HPDE6-E6E7 (cell line): ENCODE measurements around the gene TTLL1.
"Not testable (repeated sequence)": the region's sequence is repeated elsewhere in the genome, so short reads cannot be mapped to it uniquely, and the experiment has no call there.

Experiments
- DNase-seq: peaks from one replicate; pipeline ENCODE4 v3.0.0; 2011; ENCODE audit warnings: missing footprints; ENCODE audit errors: extremely low spot score

TTLL1 gene

DNA sequence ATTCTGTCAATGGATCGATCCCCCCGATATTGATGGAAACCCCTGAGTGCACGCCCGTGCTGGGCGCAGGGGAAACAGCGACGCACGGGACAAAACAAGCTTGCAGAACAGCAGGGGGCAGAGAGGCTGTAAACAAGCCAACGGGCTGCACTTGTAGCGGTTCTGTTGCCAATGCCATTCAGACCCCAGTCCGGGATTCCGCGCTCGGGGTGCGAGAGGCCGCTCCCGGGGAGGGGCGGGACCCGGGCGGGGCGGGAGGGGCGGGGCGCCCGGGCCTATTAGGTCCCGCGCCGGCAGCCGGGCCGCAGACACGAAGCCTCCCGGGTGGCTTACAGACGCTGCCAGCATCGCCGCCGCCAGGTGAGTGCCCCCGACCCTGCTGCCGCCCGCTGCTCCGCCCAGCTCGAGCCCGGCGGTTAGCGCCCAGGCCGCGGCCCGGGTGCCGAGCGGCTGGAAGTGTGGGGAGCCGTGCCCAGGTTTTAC is 21.3 kb upstream of the TTLL1 start, which contains the start of gene BIK:
TSS of gene BIK (plus strand) at position 307 of the 483 bp plus-strand sequence. CDS start 13,273 bp downstream, outside the sequence.
- DNase-seq, result no peak

DNA sequence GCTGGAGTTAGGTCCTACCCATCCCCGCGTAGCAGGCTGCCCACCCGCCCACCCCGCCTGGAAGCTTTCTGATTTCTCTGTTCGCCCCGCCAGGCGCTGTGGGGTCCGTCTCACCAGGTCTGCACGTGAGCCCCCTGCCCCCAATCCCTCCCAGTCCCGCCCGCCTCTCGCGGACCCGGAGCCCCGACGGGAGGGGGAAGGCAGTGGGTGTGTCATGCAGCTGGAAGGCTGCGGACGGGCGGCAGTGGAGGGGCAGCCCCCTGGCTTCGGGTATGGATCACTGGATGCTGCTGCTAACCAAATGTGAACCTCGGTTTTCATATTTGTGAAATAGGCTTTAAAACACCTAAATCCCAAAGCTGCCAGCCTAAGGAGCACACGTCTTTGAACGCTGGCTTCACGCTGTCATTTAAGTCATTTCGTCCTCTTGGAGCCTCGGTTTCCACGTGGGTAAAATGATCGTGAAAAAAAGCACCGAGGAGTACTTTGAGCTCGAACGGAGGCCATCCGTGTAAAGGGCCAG is 20.8 kb upstream of the TTLL1 start:
- no peak for DNase-seq

DNA sequence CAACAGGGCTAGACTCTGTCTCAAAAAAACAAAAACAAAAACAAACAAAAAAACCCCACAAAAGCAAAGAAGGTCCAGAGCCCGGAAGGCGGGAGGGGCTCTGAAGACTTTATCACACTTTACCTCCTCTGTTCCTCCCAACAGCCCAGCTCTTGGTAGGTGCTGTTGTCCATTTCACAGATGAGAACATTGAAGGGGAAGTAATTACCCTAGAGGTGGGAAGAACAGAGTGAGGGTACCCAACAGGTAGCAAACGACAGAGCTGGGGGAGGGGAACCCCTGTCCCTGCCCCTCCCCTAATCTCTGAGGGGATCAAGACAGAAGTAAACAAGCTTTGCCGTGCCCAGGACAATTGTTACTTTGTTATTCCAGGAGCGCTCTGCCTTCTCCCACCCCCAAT is 20.3 kb upstream of the TTLL1 start:
- DNase-seq, result no peak

DNA sequence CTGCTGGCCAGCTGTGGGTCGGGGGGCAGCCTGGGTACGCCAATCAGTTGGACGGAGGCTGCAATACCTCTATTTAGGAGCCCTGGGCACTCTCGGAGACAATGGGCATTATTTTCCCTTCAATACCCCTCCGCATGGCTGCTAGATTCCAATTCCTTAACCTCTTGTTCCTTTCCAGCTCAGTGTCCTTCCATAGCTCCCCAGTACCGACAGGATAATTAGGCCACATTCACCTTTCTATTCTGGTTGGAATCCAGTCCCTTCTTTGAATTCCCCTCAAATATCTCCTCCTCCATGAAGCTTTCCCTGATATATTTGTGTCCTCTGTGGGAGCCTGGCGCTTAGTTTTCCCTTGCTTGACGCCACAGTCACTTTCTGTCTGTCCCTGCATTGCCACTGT is 17.1 kb upstream of the TTLL1 start:
- no peak for DNase-seq

DNA sequence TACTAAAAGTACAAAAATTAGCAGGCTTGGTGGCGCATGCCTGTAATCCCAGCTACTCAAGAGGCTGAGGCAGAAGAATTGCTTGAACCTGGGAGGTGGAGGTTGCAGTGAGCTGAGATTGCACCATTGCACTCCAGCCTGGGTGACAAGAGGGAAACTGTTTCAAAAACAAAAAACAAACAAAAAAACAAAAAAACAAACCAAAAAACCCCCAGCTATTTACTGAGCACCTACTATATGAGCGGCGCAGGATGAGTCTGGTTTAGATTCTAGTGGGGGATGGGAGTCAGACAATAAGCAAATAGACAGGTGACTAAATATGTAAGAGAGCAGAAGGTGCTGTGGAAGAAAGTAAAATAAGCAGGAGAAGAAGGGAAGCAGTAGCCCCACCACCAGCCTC is 15.8 kb upstream of the TTLL1 start:
- not testable (repeated sequence) for DNase-seq

DNA sequence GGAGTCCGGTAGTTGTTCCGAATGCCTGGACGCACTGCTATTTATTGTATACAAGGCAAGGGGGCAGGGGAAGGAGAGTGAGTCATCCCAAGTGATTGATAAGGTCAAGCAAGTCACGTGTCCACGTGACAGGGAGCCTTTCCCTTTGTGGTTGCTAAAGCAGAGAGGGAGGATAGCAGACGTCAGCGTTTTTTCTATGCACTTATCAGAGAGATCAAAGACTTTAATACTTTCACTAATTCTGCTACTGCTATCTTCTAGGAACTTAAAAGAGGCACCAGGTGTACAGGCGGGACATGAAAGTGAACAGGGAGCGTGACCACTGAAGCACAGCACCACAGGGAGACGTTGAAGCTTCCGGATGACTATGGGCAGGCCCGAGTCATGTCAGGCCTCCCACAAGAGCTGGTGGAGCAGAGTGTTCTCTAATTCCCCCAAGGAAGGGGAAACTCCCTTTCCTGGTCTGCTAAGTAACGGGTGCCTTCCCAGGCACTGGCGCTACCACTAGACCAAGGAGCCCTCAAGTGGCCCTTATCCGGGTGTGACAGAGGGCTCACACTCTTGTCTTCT is 14.9 kb upstream of the TTLL1 start:
- not testable (repeated sequence) for DNase-seq

DNA sequence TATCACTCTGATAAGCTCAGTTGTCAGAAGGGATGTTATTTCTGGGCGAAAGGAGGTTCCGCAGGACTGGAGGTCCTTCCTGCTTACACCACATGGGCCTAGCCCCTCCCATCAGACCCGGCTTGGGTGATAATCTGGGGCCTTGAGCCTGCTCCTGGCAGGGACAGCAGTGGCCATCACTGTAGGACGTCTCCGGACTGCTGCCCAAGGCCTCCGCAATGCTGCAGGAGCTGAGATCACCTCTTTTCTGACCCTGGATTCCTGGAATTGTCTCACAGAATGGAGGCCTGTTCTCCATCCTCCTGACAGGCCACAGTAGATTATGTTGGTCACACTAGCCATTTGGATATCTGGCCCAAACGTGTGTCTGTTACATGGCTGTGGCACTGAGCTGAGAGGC is 12.1 kb upstream of the TTLL1 start:
- no peak for DNase-seq

DNA sequence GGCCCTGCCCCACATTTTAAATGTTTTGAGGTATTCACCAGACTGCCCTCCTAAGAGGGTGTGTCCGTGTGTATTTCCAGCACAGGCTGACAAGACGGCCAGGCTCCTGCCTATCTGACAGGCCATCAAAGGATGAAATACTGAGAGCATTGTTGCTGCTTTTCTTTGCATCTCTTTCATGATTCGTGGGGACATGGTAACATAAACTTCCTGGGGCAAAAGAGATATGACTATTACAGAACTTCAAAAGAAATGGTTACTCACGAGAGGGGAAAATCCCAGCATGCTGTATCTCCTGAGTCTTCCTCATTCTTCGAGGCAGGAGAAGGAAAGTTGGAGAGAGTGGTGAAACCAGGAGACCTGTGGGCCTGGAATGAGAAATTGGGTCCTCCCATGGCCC is 11.0 kb upstream of the TTLL1 start:
- peak; percentile 38 for DNase-seq

DNA sequence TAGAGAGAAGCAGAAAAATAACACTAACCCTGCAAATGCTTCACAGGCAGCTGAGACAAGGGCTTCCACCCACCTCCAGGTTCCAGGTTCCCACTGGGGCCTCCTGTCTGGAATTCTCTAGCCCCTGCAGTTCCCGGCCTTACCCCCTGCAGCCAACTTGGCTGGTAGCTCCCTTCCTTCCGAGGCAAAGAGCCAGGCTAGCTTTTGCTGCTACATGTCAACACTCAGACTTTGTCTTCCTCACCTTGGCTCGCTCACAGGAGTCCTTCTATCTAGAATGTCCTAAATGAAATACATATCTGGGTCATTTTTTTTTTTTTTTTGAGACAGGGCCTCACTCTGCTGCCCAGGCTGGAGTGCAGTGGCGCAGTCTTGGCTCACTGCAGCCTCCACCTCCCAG is 9.9 kb upstream of the TTLL1 start:
- no peak for DNase-seq

DNA sequence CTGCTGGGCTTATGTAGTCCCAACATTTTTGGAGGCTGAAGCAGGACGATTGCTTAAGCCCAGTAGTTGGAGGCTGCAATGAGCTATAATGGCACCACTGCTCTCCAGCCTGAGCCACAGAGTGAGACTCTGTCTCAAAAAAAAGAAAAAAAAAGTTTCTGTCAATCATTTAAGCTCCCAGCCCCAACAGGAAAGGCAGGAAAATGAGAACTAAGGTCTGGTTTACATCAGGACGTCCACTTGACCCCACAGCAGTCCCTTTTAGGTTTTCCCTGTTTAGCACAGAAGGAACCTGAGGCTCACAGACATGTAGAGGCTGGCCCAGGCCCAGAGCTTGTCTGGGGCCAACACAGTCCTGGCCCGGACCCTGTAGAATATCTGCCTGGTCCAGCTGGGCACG is 9.2 kb upstream of the TTLL1 start:
- DNase-seq, result no peak

DNA sequence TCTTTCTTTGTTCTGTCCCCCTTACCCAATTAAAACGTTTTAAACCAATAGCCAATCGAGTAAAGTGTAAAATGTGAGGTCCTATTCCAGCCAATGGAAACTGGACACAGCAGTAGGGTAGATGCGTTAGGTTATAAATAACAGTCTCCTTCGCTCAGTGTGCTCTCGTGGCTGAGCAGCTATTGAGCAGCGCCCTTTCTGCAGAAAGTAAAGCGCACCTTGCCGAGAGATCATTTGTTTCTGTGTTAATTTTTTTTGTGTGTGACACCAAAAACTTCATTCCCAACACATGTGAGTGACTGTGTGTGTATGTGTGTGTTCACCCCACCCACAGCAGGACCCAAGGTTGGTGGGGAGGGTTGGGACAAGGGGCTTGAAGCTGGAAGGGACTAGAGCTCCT is 7.2 kb upstream of the TTLL1 start:
- no peak for DNase-seq

DNA sequence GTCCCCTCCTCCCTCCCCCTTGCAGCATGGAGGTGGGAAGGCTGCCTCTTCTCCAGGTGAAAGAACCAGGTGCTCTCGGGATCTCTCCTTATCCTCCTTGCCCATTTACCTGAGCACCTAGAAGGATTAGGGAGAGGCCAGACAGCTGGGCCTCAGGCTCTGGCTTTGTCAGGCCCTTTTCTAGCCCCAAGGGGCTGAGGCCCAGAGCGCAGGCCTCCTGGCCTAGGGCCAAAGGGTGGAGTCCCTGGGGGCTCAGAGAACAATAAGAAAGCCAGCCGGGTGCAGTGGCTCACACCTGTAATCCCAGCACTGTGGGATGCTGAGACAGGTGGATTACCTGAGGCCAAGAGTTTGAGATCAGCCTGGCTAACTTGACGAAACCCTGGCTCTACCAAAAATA is 5.4 kb upstream of the TTLL1 start:
- DNase-seq, result no peak

DNA sequence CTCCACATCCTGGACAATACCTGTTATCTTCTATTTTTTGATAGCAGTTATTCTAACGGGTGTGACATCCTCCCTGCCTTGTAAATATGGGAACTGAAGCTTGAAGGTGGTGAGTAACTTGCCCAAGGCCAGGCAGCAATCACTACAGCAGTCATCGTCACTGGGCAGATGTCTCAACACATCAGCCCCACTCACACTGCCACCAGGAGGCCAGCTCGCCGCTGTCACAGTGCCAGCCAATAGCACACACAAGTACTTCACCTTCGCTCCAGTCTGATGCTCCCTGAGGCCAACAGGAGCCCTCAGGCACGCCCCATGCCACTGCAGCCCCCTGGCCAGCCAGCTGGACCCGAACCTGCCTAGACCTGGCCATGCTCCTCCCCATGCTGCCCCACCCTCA is 4.9 kb upstream of the TTLL1 start:
- DNase-seq, result peak; percentile 54

DNA sequence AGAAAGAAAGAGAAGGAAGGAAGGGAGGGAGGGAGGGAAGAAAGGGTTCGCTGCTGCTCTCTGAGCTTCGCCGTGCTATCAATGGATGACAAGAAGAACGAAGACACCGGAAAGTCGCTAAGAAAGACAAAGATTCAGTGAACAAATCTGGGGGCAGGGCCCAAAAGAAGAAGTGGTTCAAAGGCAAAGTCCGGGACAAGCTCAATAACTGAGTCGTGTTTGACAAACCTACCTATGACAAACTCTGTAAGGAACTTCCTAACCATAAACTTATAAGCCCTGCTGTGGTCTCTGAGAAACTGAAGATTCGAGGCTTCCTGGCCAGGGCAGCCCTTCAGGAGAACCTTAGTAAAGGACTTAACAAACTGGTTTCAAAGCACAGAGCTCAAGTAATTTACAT is 2.9 kb upstream of the TTLL1 start:
- DNase-seq, result no peak

DNA sequence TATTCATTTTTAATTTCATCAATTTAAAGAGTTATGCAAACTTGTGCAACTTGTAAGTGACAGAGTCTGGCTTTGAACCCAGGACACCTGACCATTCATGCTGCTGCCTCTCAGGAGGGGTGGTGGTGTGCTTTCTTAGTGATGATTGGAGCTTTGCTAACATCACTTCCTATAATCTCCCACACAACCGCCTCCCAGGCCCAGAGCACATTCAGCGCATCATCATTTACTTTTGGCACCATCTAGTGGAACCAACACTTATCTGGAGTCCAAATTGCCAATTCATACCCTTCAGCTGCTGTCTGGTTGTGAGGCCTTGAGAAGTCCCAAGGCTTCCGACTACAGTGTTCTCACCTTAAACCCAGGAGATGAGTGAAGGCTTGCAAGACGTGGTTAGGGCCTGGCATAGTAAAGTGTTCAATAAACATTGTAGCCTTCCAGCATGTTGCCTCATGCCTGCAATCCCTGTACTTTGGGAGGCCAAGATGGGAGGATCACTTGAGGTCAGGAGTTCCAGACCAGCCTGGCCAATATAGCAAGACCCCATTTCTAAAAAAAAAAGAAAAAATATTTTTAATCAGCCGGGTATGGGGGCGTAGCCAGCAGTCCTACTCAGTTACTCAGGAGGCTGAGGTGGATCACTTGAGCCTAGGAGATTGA is 1.1 kb upstream of the TTLL1 start:
- peak; percentile 70 for DNase-seq

DNA sequence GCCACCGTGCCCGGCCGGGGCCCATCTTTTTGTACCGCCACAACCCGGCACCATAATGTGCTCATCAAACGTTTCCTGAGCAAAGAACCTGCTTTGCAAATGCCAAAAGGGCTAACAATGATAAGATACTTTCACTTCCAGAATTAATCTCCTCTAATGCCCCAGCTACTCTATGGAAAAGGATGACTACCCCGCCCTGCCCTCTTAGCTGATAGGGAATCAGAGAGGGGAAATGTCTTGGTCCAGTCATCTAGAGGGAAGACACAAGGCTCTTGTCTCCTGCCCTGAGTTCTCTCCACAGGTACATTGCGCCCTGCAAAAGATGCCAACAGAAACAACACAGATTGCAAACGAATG is 586 bp downstream of the TTLL1 start:
- DNase-seq, result no peak

DNA sequence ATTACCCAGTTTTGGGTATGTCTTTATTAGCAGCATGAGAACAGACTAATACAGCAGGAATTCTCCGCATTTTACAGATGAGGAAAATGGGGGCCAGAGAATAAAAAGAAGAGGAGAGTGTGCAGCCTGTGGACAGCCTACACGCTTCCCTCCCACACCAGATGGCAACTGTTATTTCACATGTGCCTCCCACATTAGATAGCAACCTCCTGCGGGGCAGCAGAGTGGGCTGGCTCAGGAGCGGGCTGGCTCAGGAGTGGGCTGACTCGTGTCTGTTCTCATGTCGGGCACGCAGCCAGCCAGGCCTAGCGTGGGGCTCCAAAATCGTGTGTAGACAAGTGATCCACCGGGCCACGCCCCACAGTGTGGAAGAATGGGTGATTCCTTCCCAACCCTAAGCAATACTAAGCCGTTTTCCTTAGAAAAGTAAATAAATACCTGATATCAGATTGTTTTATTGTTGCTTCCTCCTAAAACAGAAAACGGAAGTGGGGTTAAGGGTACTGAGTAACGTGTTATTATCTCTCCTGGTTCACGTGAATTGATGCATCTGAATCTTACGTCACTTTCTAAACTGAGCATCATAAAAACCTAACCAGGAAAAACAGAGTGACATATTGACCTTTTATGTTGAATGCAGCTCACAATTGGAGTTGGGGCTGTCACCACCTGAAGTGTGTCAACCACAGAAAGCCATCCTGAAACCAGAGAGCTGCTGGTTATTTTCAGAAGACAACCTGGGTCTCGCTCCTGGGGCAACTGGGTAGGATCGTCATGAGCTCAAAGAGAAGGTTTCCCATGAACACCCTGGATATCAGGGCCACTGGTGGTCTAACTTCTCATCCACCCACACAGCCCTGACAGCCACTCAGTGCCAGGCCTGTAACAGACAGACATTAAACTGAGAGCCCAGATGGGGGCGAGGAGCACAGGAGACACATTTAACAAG is 3.3 kb downstream of the TTLL1 start:
- DNase-seq, result no peak

DNA sequence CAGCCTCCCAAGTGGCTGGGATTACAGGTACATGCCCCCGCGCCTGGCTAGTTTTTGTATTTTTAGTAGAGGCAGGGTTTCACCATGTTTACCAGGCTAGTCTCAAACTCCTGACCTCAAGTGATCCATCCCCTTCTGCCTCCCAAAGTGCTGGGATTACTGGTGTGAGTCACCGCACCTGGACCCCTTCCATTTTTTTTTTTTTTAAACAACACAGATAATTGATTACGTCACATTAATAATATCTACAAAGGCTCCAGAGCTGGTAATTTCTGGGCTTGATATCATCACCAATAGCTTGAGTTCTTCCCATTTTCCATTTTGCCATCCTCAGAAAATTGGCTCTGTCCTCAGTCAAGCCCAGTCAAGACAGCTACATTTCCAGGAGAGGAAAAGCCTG is 7.2 kb downstream of the TTLL1 start:
- DNase-seq, result no peak

DNA sequence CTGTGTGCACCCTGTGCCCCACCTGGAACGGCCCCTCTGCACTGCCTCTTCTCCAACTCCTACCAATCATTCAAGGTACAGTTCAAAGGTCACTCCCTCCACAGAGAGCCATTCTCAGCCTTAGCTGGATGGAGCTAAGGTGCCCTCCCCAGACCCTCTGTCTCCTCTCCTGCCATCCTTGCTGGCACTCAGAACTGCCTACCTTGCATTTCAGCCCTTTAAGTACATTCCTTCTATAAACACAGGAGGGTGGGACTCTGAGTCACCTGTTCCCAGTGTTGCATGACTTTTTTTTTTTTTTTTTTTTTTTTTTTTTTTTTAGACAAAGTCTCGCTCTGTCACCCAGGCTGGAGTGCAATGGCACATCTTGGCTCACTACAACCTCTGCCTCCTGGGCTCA is 8.6 kb downstream of the TTLL1 start:
- DNase-seq, result peak; percentile 78

DNA sequence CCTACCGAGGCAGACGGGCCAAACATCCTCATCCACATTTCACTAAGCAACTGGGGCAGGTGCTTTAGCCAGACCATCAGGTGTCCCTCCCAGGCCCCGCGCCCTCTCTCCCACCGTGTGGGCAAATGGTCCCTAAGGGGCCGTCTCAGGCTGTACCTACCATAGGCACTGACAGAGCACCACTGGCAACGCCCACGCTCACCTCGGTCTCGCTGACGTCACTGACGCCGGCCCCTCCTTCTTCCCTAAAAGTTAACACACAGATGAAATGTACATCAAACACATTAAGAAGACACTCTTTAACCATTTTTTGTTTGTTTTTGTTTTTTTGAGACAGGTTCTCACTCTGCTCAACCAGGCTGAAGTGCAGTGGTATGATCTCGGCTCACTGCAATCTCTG is 9.4 kb downstream of the TTLL1 start:
- no peak for DNase-seq

DNA sequence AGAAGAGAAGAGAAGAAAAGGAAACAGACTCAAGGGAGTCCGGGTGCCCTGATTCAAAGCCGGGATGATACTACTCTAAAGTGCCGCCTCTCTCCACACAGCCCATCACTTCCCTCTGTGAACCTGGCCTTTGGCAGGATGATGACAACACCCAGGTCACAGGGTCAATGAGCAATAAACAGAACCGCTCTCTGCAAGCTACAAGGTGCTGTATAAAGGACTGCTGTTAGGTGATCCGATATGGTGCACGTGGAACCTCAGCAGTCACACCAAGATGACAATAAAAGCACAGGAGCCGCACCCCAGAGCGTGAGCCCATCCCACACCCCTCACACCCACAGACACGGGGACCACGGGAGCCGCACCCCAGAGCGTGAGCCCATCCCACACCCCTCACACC is 10.7 kb downstream of the TTLL1 start:
- no peak for DNase-seq

DNA sequence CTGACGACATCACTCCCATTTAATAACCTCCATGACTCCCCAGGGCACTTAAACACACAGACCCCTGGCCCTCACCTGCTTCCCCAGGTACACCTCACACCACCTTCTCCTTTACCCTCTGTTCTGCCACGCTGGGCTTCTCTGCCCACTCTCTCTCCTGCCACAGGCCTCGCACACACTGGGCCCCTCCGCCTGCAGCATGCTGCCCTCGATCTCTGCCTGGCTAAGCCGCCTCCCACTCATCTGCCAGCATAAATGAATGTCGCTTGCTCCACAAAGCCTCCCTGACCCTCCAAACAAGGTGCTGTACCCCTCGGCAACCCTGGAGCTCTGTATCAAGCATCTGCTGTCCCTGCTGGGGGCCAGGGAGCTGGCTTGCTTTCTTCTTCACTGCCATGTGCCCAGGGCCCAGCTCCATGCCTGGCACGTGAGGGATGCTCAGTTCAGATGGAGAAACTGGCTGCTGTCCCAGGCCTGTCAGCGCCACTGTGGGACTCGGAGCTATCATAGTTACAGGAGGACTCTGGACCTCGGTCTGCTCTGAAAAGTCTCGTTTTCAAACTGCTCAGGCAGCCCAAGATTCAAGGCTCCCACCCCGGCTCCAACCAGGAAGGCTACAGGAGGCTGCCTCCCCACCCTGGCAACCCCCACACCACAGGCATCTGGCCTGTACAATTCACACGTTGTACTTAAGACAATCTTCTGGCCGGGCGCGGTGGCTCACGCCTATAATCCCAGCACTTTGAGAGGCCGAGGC is 11.9 kb downstream of the TTLL1 start:
- no peak for DNase-seq
